ENCODE results near the gene TCTN1.
"Not testable (repeated sequence)": the region's sequence is repeated elsewhere in the genome, so short reads cannot be mapped to it uniquely, and the experiment has no call there.

The TCTN1 gene

DNA sequence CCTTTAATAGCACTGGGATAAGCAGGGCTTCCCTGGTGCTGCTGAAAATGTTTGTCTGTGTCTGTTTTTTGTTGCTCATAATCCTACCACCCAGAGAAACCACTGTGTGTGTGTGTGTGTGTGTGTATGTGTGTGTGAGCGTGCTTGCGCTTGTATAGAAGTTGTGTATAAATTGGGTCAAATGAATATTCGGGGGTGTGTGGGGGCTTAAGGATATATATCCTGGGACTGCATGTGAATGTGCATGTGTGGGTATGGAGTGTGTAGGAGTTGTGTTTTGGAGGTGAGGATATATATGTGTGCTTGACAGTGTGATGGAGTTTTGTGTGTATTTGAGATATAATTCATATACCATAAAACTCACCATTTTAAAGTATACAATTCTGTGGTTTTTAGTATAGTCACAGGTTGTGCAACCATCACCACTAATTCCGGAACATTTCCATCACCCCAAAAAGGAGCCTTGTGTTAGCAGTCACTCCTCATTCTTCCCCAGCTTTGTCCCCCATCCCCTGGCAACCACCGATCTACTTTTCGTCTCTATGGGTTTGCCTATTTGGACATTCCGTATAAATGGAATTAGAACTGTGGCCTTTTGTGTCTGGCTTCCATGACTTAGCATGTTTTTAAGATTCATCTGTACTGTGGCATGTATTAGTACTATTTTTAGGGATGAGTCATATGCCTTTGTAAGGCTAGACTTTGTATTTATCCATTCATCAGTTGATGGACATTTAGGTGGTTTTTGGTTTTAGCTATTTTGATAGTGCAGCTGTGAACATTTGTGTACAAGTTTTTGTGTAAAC is 25.6 kb downstream of the TCTN1 start:
- DNase-seq, result no peak

DNA sequence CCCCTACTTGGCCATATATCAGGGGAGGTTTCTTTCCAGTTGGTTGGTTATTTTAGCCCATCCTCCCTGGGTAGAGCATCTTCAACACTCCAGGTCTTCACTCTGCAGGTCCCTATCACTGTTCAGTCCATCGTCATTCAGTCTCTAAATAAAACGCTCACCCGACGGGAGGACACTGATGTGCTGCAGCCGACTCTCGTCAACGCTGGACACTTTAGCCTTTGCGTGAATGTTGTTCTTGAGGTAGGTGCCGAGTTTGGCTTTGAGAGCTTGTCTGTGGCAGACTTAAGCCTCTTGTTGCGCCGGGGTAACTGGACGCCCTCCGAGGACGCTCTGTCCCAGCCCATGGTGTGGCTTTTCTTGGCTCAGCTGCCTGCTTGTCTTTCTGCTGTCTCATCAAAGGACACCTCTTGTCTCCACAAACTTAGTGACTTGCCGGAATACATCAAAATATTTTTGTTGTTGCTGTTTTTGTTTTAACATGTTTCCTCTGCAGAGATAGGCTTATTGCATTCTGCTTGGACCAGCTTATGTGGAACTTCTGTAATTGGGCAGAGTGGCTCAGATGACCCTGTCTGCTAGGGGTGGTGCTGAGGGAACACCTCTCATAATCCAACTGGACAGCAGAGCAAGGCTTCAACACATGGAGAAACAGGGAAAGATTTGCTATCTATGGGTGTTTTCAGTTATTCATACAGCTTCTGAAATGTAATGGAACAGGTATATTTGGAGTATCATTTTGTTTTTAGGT is 26.5 kb downstream of the TCTN1 start:
- no peak for DNase-seq

GRCh38 chr12:110641521-110641920 is 27.6 kb downstream of the TCTN1 start:
- DNase-seq, result no peak

DNA sequence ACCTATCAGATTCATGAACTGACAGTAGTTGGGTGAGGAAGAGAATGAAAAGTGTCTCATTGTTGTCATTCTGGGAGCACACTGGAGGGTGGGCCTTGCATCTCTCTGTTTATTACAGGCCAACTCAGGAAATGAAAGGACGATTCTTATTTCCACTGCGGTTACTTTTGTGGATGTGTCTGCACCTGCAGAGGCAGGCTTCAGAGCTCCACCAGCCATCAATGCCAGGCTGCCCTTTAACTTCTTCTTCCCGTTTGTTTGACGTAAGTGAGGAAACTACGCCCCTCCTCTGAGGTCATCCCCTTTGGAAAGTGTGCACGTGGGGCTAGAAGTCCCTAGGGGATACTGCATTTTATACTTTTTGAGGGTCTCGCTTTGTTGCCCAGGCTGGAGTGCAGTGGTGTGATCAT is 33.7 kb downstream of the TCTN1 start:
- DNase-seq, result no peak

GRCh38 chr12:110649341-110649847 is 35.5 kb downstream of the TCTN1 start:
- DNase-seq, result no peak

- not testable (repeated sequence) for DNase-seq
Observed at GRCh38 chr12:110654238-110654637, 40.3 kb downstream of the TCTN1 start.

GRCh38 chr12:110656071-110656655 is 42.2 kb downstream of the TCTN1 start:
- DNase-seq, result no peak

DNA sequence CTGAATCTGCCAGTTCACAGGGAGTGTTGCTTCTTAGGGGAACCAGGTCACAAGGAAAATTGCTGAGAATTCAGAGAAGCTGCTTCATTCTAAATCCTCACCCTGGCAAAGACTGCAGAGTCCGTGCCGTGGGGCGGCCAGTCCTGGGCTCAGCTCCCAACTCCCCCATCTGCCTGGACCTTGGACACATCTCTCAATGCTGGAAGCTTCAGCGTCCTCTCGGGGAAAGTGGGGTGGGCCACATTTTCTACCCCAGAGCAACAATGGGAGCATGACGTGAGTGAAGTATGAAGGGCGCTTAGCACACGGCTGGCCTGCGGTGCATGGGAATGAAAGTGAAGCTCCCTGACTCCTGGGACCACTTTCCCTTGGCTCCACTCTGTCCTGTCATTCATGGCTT is 43.8 kb downstream of the TCTN1 start:
- DNase-seq, result no peak

GRCh38 chr12:110658242-110658641 is 44.3 kb downstream of the TCTN1 start:
- no peak for DNase-seq

DNA sequence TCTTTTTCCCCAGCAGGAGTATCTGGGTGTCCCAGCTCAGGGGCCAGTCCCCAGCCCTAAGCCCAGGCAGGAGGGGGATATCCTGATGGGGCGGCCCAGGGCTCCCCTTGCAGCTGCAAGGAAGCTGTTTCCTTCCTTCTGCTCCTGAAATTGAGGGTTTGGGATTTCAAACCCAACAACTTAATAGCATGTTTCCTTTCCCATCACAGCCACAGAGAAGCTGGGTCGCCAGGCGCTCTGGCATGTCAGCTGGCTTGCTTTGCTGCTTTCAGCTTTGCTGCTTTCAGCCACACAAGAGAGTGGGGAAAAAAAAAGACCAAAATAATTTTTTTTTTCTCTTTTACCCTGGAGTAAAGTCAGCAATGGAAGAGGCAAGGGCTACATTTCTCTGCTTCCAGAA is 44.9 kb downstream of the TCTN1 start:
- DNase-seq, result peak; percentile 84

DNA sequence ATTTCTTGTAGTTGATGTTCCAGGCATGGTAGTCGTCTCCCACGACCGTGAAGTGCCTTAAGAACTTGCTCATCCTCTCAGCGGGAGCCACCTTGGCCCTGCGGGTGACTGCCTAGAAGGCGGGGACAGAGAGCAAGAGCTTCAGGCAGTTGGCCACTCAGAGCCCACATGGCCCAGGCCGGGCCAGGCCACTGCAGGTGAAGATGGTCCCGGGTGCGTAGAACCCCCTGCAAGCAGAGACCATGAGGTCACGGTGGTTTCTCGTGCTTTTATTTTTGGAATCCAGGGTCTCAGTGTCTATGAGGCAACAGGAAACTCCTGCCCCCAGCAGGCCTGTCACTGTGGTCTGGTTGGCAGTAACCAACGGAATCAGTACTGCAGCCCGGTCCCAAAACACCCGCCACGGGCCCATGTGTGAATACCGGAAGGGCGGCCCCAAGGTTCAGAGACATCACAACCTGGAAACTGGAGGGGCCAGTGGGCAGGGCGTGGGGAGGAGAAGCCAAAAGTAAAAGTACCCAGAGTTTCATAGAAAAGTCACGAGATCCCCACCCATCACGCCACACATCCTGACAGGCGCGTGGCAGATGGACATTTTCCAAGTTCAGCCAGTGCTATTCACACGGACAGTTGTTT is 47.5 kb downstream of the TCTN1 start:
- no peak for DNase-seq

GRCh38 chr12:110666892-110667291 is 53.0 kb downstream of the TCTN1 start:
- DNase-seq, result no peak

- DNase-seq, result no peak
Observed at GRCh38 chr12:110667671-110668070, 53.7 kb downstream of the TCTN1 start.

- no peak for DNase-seq
Observed at GRCh38 chr12:110668480-110669192, 54.7 kb downstream of the TCTN1 start.

- DNase-seq, result no peak
Observed at GRCh38 chr12:110669193-110669502, 55.2 kb downstream of the TCTN1 start.

DNA sequence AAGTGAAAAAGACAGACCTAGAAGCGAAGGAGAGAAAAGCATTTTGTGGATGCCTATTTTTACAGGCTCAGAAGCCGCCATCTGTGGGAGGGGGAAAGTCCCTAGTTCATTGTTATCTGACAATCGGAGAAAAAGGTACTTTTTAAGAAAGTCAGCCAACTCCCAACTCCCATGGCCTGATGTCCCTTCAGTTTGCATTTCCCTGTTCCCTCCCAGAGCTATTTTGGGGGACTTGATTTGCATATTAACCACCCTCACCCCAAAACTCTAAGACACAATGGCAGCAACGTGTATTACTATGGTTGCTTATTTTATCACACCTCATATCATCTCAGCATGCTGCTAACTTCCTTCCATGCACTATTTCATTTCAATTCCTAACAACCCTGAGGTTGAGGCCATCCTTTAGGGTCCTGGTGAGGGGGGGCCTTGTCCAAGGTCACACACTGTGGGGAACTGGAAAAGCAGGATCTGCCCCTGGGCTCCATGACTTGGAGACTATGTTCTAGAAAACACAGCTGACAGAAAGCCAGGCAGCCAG is 56.3 kb downstream of the TCTN1 start:
- no peak for DNase-seq

DNA sequence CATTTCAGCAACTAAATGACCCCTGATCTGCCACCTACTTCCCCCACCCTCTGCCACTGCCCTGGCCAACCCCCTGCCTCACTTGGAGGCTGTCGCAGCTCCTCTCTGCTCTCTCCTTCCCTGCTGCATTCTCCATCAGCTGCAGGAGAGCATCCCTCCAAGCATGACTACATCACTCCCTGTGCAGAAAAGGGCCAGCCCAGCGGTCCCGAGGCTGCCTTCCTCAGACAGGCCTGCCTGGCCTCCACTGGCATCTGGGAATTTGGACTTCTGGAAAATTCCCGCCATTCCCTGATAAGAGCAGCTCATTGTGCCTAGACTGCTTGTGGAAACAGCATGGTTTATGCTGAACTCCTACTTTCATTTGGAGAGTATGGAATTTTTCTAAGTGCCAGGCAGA is 62.2 kb downstream of the TCTN1 start:
- no peak for DNase-seq

DNA sequence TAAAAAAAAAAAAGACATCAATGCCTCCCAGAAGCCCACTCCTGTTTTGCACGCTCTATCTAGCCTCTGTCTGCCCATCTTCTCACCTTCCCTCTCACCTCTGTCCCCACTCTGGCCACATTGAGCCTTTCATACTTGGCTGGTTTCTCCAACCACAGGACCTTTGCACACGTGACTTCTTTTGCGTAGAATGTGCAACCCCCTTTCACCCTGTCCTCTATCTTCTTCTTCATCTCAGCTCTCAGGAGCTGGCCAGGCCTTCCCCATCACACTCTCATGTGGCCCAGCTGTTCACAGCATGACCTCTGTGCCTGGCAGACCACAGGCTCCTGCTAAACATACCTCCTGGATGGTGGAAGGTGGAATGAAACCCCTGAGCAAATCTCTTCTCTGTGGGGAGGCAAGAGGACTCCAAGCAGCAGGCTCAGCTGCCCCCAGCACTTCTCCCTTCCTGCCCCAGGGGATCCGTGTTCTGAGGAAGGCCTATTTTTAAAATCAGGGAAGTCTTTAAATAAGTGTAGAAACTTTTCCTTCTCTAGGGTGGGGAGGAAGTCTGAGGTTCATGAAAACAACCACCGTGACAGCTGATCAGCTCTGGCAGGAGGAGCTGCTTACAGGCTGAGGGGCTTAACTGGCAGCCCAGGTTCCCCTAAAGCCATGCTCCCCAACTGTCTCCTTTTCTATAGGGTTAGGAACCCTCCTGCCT is 63.4 kb downstream of the TCTN1 start:
- peak; percentile 15 for DNase-seq

DNA sequence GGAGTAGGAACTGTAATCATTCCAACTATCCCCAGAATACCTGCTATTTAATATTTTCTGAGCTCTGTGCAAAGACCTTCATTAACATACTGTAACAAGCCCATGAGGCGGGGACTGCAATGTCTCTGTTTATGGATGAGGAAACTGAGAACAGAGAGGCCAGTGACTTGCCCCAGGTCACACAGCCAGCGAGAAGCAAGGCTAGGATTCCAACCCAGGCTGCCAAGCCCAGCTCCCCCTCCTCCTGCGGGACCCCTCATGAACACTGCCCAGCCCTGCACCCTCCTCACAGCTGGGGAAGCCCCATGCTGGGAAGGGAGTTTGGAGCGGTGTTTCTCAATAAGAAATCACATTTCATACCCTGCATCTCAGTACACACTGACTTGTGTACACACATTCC is 64.1 kb downstream of the TCTN1 start:
- no peak for DNase-seq

DNA sequence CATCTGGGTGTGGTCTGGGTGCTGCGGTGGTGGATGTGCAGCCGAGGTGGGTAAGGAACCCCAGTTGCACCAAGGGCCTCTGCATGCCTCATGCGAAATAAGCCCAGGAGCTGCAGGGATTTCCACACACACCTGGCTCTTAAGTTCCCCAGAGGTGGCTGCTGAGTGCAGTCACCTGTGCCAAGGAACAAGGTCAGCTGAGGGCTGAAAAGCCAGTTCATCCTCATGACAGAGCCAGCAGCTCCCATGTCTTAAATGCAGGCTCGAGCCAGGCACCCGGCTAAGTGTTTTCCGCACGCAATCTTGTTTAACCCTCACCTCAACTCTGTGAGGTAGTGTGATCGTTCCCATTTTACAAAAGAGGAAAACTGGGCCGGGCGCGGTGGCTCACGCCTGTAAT is 65.3 kb downstream of the TCTN1 start:
- no peak for DNase-seq

- no peak for DNase-seq
Observed at GRCh38 chr12:110680032-110680431, 66.1 kb downstream of the TCTN1 start.

DNA sequence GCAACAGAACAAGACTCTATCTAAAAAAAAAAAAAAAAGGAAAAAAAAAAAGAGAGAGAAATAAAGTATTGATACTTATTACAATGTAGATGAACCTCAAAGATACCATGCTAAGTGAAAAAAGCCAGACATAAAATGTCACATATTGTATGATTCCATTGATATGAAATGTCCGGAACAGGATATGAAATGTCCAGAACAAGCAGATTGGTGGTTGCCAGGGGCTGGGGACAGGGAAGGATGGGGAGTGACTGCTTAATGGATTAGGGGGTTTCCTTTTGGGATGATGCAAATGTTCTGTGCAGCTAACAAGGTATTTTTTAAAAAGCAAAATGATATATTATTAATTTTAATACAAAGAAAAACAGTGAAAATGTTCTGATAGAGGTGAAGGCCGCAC is 70.0 kb downstream of the TCTN1 start:
- no peak for DNase-seq

All from NCI-H69 (cell line).